HS-5 (cell line): ENCODE results near the gene VPS41.
"Not testable (repeated sequence)": the region's sequence is repeated elsewhere in the genome, so short reads cannot be mapped to it uniquely, and the experiment has no call there.

Experiments used
- DNase-seq: peaks from one replicate; pipeline ENCODE4 v3.0.0-alpha.2; 2012; ENCODE audit warnings: low read depth

The VPS41 gene

GRCh38 chr7:38854947-38855346 lies 54.0 kb downstream of the VPS41 start:
- DNase-seq = not testable (repeated sequence)

- DNase-seq = no peak
Observed at GRCh38 chr7:38851321-38851720, 57.7 kb downstream of the VPS41 start.

GRCh38 chr7:38846280-38846679 lies 62.7 kb downstream of the VPS41 start:
- DNase-seq = peak; percentile 73

DNA sequence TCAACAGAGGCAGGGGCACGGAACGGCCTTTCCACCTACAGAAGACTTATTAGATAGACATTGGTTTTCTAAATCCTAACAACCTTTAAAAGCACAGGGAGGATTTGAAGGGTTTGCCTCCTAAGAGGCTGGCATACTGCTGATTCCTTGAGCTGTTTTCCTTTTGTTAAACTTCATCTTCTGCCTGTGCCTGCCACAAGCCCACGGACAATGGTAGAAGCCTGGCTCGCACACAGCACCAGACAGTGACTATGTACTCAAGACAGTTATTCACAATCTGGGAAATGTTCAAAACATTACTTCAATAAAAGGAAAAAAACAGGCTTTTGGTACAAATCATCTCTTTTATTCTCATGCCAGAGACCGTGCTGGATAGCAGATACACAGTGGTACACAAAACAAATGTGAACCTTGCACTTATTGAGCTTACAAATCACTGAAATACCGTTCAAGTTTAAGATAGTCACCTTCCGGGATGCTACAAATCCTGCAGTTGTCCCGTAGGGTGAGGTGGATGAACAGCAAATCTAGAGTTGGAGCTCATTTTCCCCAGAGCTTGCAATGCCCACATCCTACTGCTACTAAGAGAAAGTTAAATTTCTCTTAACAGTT lies 63.9 kb downstream of the VPS41 start:
- DNase-seq = no peak

DNA sequence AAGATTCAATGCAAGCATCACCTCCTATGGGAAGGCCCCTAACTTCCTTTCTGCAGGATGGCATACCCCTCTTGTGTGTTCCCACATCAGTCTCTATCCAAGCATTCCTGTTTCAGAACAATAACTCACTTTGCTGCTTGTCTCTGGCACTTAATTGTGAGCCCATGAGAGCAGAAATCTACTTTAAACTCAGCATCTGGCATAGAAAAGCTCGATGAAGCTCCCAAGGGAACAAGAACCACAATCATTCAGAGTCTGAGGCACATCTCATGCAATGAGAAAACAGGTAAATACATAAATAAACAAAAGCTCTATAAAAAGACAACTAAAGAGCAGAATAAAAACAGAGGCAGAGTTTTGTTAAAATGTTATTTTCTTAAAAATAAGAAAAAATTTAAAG lies 66.2 kb downstream of the VPS41 start:
- no peak for DNase-seq

DNA sequence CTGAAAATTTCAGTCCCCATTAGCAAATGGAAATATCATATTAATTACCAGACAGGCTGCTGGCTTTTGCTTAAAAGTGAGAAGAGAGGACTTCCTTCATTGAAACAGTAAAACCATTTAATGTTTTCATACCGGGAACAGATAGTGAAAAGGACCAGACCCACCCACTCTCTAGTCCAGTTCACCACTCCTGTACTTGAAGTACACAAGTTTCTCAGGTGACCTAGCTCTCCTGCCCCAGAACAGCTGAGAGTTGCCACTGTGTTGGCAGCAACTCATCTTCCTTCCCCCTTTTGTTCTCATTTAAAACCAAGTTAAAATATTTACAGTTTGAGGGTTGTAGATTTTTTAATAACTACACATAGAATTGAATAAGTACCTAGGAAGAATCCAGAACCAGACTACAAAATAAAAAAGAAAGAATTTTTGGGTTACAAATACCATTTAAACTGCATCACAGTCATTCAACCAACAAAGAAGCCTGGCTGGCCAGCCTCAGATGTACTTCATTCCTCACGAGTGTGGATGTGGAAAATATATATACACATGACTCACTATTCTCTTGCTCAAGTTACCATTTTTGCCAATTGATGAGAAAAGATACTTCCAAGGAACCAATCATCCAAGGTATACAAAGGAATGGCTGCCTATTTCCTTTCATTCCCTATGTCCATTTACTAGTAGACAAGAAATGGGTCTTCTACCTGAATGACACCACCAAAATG lies 68.1 kb downstream of the VPS41 start:
- peak; percentile 74 for DNase-seq

GRCh38 chr7:38839851-38840250 lies 69.1 kb downstream of the VPS41 start:
- no peak for DNase-seq

- no peak for DNase-seq
Observed at GRCh38 chr7:38838725-38839385, 70.1 kb downstream of the VPS41 start.

- no peak for DNase-seq
Observed at GRCh38 chr7:38834357-38834756, 74.6 kb downstream of the VPS41 start.

- DNase-seq = no peak
Observed at GRCh38 chr7:38833329-38833728, 75.7 kb downstream of the VPS41 start.

DNA sequence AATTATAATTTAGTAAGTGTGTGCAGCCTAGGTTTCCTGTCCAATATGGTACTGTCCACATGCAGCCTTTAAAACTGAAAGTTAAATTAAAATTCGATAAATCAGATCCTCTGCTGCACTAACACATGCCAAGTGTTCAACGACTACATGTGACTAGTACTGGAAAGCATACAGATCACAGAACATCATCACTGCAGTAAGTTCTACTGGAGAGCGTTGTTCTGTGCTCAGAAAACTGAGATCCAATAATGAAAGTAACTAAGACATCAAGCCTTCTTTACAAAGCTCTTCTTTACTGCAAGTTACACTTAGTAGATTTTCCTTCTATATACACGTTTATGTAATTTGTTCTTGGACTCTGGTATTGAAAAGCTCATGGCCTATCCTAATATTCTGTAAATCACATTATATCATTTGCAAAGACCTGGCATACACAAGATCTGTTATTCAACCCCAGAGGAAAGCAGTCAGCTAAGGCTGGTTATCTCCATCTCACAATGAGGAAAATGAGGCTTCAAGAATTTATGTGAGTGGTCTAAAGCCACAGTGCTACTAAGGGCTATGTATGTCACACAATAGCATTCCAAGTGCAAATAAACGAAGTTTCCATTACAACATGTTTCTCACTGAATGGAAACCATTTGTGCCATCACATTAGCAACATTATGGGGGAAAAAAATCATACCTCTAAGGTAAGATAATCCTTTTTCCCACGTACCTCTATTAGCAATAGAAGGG lies 77.6 kb downstream of the VPS41 start:
- DNase-seq = no peak

DNA sequence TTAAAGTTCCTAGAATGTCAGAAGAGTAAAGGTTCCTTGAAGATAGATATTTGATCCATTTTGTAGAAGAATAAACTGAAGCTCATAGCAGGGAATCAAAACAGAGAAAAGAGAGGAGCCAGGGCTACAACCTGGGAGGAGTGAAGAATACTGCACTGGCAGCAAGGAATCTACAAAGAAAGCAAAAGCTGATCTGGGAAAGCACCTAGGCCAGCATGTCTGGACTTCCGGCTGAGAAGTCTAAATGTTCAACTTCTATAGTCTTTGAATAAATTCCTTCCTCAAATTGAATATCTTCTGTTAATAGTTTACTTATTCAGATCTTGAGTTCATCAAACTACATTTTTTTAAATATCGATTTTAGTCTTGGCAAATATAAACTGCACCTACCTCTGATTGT lies 78.2 kb downstream of the VPS41 start:
- DNase-seq = no peak

DNA sequence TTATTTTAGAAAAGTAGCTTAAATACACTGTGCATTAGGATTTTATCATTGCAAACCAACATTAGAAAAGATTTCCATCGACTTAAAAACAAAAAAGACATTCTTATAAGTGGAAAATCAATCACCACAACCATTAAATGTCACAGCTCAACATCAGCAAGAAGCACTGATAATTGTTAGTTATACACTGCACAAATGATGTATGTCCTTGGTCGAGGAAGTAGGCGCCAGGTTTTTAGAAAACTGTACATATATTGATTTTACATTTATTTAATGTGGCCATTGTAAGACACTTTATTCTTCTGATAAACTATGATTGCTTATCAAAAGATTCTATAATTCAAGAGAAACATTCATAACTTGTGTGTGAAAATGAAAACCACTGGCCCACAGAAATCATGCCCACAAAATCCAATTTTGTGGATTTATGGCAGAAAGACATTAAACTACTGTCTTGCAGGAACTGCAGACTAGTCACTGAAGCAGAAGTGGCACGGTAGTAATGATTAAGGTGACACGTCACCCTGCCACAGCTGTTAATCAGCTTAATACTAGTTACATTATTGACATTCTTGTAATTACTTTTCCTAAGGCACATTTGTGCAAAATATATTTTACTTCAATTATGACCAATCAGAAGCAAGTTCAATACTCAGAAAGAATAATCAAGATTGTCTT lies 79.4 kb downstream of the VPS41 start:
- no peak for DNase-seq

DNA sequence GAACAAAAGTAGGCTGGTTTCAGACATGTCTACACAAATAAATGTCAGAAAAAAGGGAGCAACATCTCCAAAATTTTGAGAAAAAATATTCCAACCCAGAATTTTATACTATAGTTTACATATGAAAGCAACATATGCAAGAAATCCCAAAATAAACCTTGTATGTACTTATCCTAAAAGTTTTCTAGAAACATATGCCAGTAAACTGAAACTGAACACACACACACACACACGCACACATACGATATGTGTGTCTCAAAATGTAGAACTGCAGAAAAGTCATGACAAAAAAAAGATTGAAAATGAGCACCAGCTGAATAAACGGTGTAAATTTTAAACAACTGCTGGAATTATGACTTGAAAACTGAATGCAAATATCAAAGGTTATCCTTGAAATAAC lies 81.0 kb downstream of the VPS41 start:
- no peak for DNase-seq

GRCh38 chr7:38825721-38826440 lies 83.1 kb downstream of the VPS41 start:
- DNase-seq = no peak

GRCh38 chr7:38824948-38825347 lies 84.0 kb downstream of the VPS41 start:
- no peak for DNase-seq

DNA sequence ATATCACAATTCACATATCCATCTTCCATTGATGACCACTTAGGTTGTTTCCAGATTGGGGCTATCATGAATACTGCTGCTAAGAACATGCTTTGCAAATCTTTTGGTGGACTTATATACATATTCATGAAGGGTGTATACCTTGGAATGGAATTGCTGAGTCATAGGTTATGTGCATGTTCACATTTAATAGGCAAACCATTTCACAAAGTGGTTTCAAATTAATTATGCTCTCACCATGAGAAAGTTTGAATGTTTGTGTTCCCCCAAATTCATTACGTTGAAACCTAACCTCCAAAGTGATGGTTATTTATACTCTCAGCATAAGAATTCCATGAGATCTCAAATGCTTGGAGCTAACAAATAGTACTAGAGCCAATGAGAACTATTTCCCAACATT lies 86.4 kb downstream of the VPS41 start:
- no peak for DNase-seq

- DNase-seq = no peak
Observed at GRCh38 chr7:38820571-38820970, 88.4 kb downstream of the VPS41 start.

GRCh38 chr7:38819463-38819862 lies 89.5 kb downstream of the VPS41 start:
- DNase-seq = no peak

- no peak for DNase-seq
Observed at GRCh38 chr7:38817526-38817925, 91.5 kb downstream of the VPS41 start.

DNA sequence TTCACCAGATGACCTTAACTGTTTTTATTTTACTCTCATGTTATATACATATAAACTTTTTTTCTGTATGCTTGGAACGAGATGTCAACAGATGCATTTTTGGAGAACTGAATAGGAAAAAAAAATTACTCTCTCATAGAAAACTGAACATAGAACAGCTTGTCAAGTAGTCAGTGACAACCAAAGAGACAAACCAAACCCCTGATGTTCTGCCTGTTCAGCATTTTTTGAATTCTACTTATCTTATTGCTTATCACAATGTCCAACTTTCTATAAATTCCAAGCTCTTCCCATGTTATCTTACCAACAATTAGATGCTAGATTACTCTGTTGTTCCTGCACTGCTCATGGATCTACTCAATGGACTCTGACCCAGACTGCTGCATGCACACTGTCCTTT lies 95.2 kb downstream of the VPS41 start:
- no peak for DNase-seq

- DNase-seq = no peak
Observed at GRCh38 chr7:38806912-38807311, 102.1 kb downstream of the VPS41 start.
